Endothelial cell of umbilical vein (primary cell): ENCODE results near the gene MPDZ.

ENCODE experiments used
- CTCF ChIP-seq, 2 donors: IDR thresholded peaks; 1 replicate in 1 of 2; 2 replicates in 1 of 2; pipeline ENCODE4 v1.5.1; 2011; ENCODE audit warnings: low read length in 2 of 2, mild to moderate bottlenecking in 2 of 2, moderate library complexity in 2 of 2, control low read depth in 1 of 2, inconsistent platforms in 1 of 2, low read depth in 1 of 2; ENCODE audit not compliant: insufficient read depth in 1 of 2; ENCODE audit errors: extremely low read depth in 1 of 2
- EZH2 ChIP-seq: IDR thresholded peaks from 2 replicates; pipeline ENCODE4 v1.6.1; 2012; ENCODE audit warnings: borderline replicate concordance, low read depth, mild to moderate bottlenecking, moderate library complexity, low read length, inconsistent platforms; ENCODE audit not compliant: severe bottlenecking
- FOS ChIP-seq: IDR thresholded peaks from 2 replicates; pipeline ENCODE4 v1.6.1; 2011; ENCODE audit warnings: mild to moderate bottlenecking, low read length, moderate library complexity, borderline replicate concordance; ENCODE audit not compliant: insufficient read depth
- GATA2 ChIP-seq: IDR thresholded peaks from 2 replicates; pipeline ENCODE4 v1.7.0; 2011; ENCODE audit warnings: low read depth, mild to moderate bottlenecking, moderate library complexity, mixed read lengths, low read length; ENCODE audit not compliant: insufficient read length, insufficient read depth
- JUN ChIP-seq: IDR thresholded peaks from 2 replicates; pipeline ENCODE4 v1.6.1; 2011; ENCODE audit warnings: borderline replicate concordance, low read depth; ENCODE audit not compliant: insufficient read length, insufficient read depth
- MAX ChIP-seq: IDR thresholded peaks from 2 replicates; pipeline ENCODE4 v1.6.1; 2011; ENCODE audit not compliant: insufficient read depth, insufficient read length
- MYC ChIP-seq: IDR thresholded peaks from one replicate; pipeline ENCODE4 v1.6.1; 2011; ENCODE audit warnings: mild to moderate bottlenecking, low read depth, low read length
- POLR2A ChIP-seq: IDR thresholded peaks from 2 replicates; pipeline ENCODE4 v1.6.1; 2012; ENCODE audit warnings: low read depth, mild to moderate bottlenecking, control low read depth, low read length
- POLR2AphosphoS5 ChIP-seq: IDR thresholded peaks from 2 replicates; pipeline ENCODE4 v1.6.1; 2012; ENCODE audit warnings: low read depth, mild to moderate bottlenecking, control low read depth, low read length, moderate library complexity; ENCODE audit not compliant: insufficient read depth

GRCh38 chr9:13082796-13083195 lies 196.7 kb downstream of the MPDZ start:
- no peak for TF ChIP-seq CTCF (IDR thresholded peaks at IDR 0.05; ENCODE audit: extremely low read depth in 1 of 2, insufficient read depth in 1 of 2, low read depth in 1 of 2, low read length in 2 of 2)
- no peak for TF ChIP-seq POLR2A
- no peak for TF ChIP-seq GATA2
- no peak for TF ChIP-seq EZH2
- TF ChIP-seq JUN = no peak
- TF ChIP-seq MAX = no peak
- TF ChIP-seq FOS = no peak
- no peak for TF ChIP-seq MYC
- no peak for TF ChIP-seq POLR2AphosphoS5
